GM19238 (cell line): ENCODE measurements around the gene OR52R1.
"Not testable (repeated sequence)": the region's sequence is repeated elsewhere in the genome, so short reads cannot be mapped to it uniquely, and the experiment has no call there.

ENCODE experiments used
- DNase-seq: peaks from one replicate; pipeline ENCODE4 v3.0.0; 2011; ENCODE audit warnings: low spot score; ENCODE audit not compliant: insufficient read length

OR52R1 gene

GRCh38 chr11:4804280-4804679, at the start of gene OR52R1:
TSS of gene OR52R1 (minus strand) at chr11:4804380. CDS start at chr11:4804380, 0 bp downstream.
- DNase-seq, result no peak

GRCh38 chr11:4851033-4851432, 46.9 kb upstream of the OR52R1 start:
- no peak for DNase-seq

GRCh38 chr11:4848908-4849532, 44.8 kb upstream of the OR52R1 start, which contains the start of gene OR51S1:
TSS of gene OR51S1 (minus strand) at chr11:4849208. CDS start at chr11:4849208, 0 bp downstream.
- DNase-seq, result no peak

- DNase-seq, result no peak
These were observed 35.8 kb upstream of the OR52R1 start for GRCh38 chr11:4839851-4840549.

- no peak for DNase-seq
These were observed 26.7 kb upstream of the OR52R1 start for GRCh38 chr11:4830909-4831308.

- no peak for DNase-seq
These were observed 26.2 kb upstream of the OR52R1 start for GRCh38 chr11:4830346-4830745.

GRCh38 chr11:4826425-4826824, 22.2 kb upstream of the OR52R1 start:
- no peak for DNase-seq

GRCh38 chr11:4825132-4825531, 21.0 kb upstream of the OR52R1 start:
- DNase-seq, result no peak

GRCh38 chr11:4821021-4821420, 16.8 kb upstream of the OR52R1 start, which contains the start of gene OR51F2:
TSS of gene OR51F2 (plus strand) at chr11:4821321. CDS start at chr11:4821422, 101 bp downstream.
- no peak for DNase-seq

GRCh38 chr11:4809246-4809645, 5.1 kb upstream of the OR52R1 start:
- DNase-seq, result no peak

- no peak for DNase-seq
These were observed 4.3 kb upstream of the OR52R1 start for GRCh38 chr11:4808476-4808875.

GRCh38 chr11:4801316-4801715, 2.9 kb downstream of the OR52R1 start:
- DNase-seq, result not testable (repeated sequence)

GRCh38 chr11:4798427-4799183, 5.6 kb downstream of the OR52R1 start:
- no peak for DNase-seq

- DNase-seq, result no peak
These were observed 7.0 kb downstream of the OR52R1 start for GRCh38 chr11:4797206-4797605.

- DNase-seq, result no peak
These were observed 21.7 kb downstream of the OR52R1 start for GRCh38 chr11:4782454-4782853.

- no peak for DNase-seq
These were observed 34.3 kb downstream of the OR52R1 start, which contains the start of gene OR51F1 for GRCh38 chr11:4769838-4770237. TSS of gene OR51F1 (minus strand) at chr11:4769938. CDS start at chr11:4769938, 0 bp downstream.

- no peak for DNase-seq
These were observed 36.1 kb downstream of the OR52R1 start for GRCh38 chr11:4768094-4768493.

- no peak for DNase-seq
These were observed 37.6 kb downstream of the OR52R1 start for GRCh38 chr11:4766420-4767043.

- no peak for DNase-seq
These were observed 41.1 kb downstream of the OR52R1 start for GRCh38 chr11:4763096-4763495.
